ELF-1 (cell line): ENCODE results near the gene SRCIN1.
"Not testable (repeated sequence)": the region's sequence is repeated elsewhere in the genome, so short reads cannot be mapped to it uniquely, and the experiment has no call there.

Experiments
- DNase-seq: peaks from one replicate; pipeline ENCODE4 v3.0.0-alpha.2; 2016; ENCODE audit warnings: low read depth, low spot score

The SRCIN1 gene

DNA sequence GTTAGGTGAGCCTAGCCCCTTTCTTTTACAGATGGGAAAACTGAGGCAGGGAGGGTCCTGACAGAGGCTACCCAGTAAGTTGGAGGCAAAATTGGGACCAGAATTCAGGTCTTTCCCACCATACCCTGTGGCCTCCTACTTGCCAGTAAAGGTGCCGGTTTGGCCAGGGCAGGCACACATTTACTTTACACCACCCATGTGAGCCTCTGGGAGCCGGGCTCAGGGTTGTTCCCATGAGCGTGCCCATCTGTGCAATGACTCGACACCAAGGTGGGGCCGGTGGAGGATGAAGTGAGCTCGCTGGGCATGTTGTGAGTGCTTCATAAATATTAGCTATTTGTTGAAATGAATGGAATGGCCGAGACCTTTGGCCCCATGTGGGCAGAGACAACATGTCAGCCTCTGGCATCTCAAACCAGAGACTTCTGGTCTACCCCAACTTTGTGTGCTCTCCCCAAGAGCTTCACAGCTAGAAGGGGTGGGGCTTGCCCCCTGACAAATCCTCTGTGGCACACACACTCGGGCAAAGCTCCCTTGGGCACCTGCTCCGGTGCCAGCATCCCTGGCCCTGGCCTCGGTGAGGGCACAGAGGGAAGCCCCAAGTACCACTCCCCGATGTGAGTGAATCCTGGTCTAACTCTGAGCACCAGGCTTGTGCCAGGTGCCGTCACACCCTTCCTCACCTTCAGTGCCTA lies 60.1 kb downstream of the SRCIN1 start:
- no peak for DNase-seq

DNA sequence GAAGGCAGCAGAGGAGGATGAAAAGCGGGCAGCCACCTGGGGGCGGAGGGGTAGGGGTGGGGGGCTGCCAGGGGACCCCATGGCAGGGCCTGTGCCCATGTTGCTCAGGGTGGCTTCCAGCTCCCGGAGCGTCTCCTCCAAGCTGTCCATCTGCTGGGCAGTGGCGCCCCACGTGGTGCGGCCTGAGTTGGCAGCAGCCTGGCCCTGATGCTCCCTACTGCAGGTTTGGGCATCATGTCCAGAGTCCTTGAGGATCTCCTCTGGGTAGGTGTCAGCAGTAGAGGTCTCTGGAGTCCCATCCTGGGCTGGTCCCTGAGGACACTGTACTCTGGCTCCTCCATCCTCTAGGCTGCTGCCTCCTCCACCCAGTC lies 60.9 kb downstream of the SRCIN1 start:
- no peak for DNase-seq

DNA sequence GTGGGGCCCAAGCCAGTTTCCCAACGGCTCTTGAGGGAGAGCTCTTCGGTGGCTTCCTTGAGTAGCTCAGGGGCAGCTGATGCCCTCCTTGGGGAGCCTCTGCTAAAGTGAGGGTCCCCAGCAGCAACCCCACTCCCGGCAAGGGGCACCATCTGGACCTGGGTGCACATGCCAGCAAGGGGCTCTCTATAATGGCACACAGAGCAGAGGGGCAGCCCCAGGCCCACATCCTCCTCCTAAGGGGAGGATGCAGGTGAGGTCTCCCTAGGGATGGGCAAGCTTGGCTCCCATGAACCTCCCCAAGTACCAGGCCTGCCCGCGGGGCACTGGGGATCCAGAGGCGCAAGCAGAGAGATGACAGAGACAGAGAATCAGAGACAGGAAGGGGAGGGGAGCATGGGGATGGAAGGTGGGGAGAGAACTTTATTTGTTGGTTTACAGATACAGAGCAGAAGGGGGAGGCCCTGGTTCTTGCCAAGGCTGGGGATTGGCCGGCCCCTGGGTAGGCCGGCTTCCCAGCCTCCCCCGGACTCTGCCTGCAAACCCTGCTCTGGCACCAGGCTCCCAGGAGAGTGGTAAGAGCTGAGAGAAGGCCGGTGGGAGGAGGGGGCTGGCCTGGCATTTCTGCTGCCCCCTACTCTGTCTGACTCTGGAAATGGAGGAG lies 61.4 kb downstream of the SRCIN1 start:
- no peak for DNase-seq

DNA sequence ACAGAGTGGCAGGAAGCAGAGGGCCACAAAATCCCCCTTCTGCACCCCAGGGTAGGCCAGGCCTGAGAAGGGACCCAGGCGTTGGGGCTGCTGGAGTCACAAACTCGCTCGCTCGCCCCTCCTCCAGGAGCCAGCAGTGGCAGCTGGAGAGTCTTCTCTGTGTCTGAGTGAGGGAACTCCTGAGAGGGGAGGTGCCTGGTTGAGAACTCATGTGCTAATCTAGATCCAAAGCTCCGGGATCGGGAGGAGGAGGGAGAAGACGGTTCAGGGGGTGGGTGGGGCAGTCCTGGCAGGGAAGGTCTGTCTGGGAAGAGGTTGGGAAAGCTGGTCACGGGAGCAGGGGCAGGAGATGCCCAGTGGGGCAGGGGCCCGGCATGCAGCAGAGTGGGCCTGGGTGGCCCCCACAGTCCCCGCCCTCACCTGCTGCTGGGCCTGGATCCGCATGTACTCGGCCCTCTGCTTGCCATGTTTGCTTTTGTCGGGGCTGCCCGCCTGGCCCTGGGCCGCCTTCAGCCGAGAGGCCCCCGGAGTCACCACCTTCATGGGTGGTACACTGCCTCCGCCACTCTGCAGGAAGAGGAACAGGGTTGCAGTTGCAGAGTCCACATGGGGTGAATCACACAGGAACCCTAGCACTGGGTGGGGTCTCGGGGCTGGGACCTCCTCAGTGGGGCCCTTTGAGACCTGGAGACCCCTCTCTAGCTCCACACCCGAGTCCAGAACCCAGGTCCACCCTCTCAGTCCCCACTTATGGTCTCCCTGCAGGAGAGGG lies 62.2 kb downstream of the SRCIN1 start:
- DNase-seq: no peak

DNA sequence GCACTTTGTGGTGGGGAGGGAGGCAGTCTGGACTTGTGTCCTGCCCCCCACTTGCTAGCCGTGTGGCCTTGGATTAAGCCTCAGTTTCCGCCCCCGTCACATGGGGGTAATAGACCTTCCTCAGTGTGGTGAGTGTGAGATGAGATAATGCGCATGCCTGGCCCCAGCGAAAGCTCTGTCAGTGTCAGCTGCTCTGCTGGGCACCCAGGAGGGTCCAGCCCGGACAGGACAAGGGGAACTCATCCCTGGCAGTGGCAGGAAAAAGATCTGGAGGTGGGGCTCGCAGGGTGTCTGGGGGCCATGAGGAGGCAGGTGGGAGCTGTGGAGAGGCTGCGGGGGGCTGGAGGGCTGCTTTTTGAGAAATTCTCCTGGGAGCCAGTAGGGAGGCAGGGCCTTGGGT lies 63.5 kb downstream of the SRCIN1 start:
- DNase-seq: no peak

DNA sequence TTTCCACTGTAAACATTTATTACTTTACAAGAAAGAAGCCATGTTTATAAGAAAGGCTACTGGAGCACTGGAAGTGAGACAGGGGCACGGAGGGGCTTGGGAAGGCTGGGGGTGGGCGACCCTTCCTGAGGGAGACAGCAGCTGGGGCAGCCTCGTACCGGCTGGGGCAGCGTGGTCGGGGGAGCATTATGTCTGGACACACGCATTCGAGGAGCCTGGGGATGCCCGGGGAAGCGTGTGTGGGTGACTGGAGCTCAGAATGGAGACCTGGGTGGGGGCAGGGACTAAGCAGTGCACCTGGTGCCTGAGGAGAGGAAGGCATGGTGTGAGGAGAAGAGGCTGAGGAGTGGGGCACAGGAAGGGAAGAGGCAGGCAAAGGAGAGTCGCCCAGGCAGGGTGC lies 64.5 kb downstream of the SRCIN1 start:
- no peak for DNase-seq

DNA sequence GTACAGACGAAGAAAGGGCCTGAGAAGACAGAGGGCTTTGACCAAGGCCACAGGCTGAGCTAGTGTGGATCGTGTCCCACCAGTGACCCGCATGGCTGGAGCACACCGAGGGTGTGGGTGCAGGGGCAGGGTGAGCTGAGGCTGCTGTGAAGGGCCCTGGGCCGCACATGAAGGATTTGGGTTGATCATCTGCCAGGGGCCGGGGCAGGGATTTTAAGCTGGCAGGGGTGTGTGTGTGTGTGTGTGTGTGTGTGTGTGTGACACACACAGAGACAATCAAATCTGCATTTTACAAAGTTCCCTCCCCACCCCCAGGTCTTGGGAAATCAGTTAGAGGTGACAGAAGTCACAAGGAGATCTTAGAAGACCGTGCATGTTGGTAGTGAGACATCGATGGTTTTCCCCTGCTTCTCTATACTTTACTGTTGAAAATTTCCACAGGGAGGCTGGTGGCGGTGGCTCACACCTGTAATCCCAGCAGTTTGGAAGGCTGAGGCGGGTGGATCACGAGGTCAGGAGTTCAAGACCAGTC lies 65.2 kb downstream of the SRCIN1 start:
- DNase-seq: no peak

DNA sequence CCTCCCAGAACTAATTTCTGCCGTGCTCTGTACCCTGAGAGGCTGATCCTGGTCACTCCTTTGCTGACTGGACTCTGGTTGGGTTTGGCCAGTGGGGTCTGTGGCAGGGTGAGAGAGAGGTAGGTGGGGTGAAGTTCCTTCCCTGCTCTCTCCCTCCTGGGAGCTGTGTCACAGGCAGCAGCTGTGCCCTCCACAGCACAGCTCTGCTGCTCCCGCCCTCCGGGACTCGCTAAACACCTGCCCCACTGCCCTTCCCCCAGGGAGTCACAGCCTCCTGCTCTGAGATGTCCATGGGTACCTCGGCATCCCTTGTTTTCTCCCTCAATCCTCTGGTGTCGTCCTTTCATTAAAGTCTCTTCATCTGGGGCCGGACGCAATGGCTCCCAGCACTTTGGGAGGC lies 66.4 kb downstream of the SRCIN1 start:
- DNase-seq: no peak

DNA sequence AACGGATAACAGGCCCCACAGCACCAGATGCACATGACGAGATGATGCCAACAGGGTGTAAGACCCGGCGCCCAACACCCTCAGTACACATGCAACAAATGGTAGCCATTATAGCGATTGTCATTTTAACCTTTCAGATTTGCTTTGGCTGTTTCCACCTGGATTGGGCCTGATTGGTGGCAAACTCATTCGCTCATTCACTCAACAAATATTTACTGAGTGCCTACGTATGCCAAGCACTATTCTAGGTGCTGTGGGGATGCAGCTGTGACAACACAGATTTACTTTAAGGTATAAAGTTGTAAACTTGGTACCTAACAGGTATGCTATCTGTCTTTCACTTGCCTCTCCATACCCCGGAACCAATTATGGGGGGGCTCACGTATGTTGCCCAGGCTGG lies 66.8 kb downstream of the SRCIN1 start:
- DNase-seq: no peak

DNA sequence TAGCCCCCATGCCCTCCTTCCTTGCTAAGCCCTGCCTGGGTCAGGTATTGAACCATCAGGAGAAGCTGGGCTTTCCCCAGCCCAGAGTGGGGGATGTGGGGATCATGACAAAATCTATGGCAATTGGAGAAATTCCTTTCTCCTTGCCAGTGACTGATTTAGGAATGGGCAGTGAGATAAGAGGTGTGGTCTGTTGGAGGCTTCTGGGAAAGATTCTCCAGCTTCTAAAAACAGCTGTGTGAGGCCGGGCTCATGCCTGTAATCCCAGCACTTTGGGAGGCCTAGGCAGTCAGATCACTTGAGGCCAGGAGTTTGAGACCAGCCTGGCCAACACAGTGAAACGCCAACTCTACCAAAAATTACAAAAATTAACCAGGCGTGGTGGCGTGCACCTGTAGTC lies 69.1 kb downstream of the SRCIN1 start:
- DNase-seq: no peak

DNA sequence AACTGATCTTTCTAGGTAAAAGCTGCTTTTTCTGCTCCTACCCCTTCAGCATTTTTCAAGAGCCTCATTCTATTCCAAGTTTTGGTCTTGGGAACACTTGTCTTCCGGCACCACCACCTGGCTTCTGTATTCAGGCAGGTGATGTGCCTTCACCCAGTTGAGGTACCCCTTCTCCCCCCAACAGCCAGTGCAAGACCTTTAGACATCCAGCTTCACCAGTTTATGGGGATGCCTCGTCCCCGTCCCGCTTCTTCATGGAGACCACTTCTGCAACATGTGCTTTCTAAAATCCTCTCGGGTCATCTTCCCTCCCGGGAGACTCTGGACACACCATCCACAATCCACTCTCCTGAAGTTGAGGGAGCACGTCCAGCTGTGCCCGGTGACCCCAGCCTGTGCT lies 69.9 kb downstream of the SRCIN1 start:
- no peak for DNase-seq

DNA sequence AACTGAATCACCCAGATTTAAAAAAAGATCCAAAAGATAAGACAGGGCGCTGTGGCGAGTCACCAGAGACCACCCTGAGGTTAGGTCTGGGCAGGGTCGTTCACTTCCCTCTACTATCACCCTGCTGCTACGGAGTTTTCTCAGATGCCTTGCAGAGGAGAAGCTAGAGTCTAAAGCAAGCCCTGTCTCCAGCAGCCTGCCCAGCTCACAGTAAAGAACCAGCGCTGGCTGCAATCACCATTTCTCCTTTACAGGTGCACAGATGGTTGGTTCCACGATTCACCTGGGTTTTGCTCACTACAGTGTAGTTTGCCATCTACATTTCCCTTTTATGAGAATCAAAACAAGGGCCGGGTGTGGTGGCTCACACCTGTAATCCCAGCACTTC lies 71.3 kb downstream of the SRCIN1 start:
- DNase-seq: no peak

DNA sequence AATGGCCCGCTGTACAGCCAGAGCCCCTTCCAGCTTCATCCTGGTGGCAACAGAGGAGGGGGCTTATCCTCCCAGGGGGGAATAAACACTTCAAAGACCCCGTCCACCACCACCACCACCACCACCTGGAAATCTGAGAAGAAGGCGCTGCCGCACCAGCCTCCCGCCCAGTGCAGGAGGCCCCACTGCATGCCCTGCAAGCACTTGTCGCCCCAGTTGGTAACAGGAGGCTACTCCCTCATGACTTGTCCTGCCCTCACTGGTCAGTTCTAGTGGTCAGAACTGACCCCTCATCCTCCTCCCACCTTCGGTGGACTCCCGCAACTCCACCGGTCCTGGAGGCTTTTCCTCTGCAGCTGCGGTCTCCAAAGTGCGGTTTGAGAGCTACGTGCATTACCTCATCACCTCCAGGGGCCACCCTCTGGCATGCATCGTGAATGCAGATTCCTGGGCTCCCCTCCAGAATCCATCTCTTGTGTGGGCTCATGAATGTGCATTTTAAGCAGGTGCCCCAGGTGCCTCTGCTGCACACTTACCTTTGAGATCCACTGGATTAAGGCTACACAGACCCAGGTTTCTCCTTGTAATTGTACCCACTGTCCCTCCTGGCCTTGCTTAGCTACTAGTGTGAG lies 71.8 kb downstream of the SRCIN1 start:
- DNase-seq: peak; percentile 18

DNA sequence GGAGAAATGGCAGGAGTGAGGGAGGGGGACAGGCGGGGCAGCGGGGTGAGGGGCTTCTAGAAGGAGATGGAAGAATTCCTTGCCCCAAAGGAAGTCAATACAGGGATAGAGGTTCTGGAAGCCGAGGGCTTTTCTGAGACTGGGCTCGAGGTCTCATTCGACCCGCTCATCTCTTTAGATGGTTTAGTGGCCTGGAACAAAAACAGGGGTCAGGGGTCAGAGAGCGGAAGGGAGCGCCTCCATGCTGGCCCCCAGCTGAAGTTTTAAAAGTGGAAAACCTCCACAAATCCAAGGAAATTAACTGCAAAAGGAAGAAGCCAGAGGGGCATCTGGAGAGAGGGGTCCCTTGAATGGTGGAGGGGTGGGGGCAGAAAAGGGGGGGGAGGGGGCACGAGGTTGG lies 72.5 kb downstream of the SRCIN1 start:
- DNase-seq: no peak

DNA sequence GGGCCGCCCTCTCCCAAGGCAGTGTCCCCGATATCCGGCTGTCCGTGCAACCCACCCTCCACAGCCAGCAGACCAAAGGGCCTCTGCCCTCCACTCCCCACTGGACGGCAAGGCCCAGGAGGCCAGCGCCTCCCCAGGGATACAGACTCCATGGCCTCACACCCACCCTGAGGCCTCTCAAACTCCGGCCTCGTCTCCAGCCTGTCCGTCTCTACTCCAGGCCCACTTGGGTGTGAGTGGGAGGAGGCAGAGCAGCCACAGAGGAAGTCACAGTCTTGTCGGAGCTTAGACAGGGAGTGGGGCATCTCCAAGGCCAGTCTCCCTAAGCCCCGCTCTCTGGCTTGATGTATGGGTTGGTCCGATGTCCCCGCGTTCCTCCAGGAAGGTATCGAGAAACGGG lies 73.3 kb downstream of the SRCIN1 start:
- DNase-seq: no peak

DNA sequence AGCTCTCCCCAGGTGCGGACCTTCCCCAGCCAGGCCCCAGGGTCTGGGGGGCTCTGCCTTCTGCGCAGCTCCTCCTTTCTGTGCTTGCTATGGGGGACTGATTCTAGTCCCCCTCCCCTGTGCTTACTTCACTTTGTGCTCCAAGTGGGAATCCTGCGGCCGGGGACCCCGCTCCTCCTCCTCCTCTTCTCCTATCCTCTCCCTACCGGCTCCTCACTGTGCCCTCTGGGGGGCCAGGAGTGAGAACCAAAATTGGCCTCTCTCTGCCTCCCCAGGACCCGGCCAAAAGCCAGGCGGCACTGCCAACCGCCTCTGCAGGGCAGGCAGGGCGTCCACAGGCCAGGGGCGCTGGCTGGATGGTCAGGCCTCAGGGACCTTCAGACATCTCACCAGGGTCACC lies 74.0 kb downstream of the SRCIN1 start:
- not testable (repeated sequence) for DNase-seq

DNA sequence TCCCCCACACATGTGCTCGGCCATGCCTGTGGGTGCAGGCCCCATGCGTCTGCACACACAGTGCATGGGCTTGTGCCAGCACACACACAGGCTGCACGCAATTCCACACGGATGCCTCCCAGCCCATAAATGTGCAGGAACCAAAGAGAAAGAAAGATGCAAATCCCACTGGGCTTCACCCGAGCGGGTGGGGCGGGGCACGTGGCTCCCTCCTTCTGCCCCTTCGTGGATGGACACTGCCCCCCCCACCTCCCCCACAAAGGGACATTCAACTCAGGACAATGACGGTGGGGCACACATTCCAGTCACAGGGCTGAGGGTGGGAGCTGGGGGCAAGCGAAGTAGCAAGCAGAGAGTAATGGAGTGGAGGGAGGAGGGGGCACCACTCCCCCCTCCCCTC lies 74.9 kb downstream of the SRCIN1 start:
- DNase-seq: not testable (repeated sequence)

DNA sequence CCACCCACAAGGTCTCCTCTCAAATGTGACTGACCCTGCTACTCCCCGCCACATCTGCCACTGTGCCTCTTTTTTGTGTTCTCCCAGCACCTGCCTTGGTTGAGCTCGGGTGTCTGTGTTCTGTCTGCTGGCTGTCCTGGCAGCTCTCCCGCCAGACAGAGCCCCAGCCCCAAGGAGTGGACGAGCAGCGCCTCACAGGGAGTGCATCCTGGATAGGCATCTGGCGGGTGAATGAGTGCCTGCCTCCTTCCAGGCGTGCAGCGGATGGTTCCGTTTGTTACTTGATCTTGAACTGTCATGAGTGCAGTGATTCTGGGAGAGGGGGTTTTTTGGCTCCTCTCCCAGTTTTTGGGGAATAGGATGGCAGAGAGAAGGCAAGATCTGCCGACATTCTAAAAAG lies 77.6 kb downstream of the SRCIN1 start:
- DNase-seq: peak; percentile 40

DNA sequence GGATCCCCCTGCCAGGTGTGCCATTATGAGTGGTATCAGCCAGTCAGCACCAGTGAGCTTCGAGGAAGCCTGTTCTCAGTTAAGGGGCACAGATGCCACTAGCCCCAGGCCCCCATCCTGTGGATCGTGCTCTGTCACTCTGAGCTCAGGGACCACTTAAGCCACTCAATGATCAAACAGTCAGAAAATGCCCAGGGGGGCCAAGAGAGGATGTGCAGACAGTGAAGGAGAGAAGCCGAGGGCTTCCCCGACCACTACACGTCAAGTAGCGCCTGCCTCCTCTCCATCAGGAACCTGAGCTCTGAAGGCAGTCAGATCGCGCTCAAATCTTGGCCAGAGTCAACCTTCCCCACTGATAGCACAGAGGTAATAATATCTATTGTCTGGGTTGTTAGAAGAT lies 79.2 kb downstream of the SRCIN1 start:
- DNase-seq: peak; percentile 32

DNA sequence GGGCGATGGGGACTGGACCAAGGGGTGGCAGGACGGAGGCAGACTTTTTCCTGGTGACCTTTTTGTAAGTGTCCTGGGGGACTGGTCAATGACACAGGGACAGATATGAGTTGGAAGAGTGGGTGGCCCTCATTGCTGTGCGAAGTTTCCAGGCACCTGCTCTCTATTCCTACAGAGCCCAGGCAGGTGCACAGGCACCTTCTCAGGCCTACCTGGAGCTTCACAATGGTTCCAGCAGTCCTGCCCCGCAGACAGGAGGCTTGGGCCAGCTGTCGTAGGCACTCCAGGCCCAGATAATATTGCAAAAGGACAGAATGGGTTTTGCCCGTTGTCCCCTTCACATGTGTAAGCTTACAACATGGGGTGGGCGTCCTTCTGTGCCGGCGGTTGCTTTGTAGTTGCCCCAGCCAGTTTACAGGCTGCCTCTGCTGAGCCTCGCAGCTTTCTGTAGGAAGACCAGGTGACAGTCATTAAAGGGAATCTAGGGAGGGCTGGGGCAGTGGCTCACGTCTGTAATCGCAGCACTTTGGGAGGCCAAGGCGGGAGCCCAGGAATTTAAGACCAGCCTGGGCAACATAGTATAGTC lies 93.2 kb downstream of the SRCIN1 start:
- no peak for DNase-seq

DNA sequence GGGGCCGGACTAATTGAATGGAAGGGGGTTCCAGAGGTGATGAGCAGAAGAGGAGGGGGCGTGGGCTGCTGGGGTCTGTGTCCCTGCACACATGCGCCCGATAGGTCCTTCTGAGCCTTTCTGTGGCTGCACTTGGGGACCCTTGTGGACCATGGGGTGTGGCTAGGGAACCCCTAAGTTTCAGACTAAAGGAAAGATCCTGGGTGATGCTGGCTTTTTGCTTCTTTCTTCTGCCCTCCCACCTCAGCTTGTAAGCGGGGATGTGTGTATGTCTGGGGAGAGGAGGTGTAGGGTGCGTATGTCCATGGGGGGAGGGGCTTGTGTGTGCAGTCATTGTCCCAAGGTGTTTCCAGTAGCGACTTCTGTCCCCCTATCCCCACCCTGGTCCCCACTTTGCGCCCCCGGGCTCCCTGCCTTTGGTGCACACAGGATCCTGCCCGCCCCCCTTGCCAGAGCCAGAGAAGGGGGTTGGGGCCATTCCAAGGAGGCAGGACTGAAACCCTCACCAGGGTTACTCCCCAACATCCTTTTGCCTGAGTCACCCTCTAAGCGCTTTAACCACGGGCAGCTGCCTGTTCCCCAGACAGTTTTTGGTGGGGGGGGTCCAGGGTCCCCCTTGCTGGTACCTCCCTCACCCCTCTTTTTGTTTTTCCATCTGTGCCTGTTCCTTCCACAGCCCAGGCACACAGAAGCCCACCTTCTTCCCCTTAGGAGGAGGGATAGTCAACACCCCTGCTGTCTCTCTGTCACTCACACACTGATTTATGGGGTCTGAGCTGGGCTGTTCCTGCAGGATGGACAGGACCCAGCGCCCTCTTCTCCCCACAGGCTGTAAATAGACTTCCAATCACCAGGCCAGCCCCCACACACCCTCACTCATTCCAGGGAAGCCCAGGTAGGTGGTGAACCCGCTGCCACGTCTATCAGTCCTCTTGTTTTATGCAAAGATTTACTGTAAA lies 94.3 kb downstream of the SRCIN1 start:
- peak; percentile 48 for DNase-seq
